Stimulated activated CD4-positive, alpha-beta T cell treated with anti-CD3 and anti-CD28 coated beads, TNF-alpha, amount 100 ng/mL, for 4 hours (primary cell): ENCODE measurements around the gene PRPF40A.
A peak's percentile ranks its signal among the peaks of the same experiment; 100 is the strongest.

Experiments used
- DNase-seq, 3 experiments: peaks; one replicate each; pipeline ENCODE4 v3.0.0-alpha.2; 2020; ENCODE audit warnings: low read depth in 3 of 3

The PRPF40A gene

GRCh38 chr2:152718076-152718908, 1.0 kb upstream of the PRPF40A start, which contains the start of gene ARL6IP6:
Gene ARL6IP6 (plus strand): TSS chr2:152718620. CDS start chr2:152718625, 5 bp downstream.
- peak; percentile 86 to 91 (median 87) for DNase-seq

- no peak for DNase-seq
Observed at GRCh38 chr2:152716805-152717227, 445 bp downstream of the PRPF40A start.

- no peak for DNase-seq
Observed at GRCh38 chr2:152715854-152716428, 1.3 kb downstream of the PRPF40A start.

GRCh38 chr2:152715112-152715511, 2.1 kb downstream of the PRPF40A start:
- DNase-seq: no peak

GRCh38 chr2:152710713-152711112, 6.5 kb downstream of the PRPF40A start:
- no peak for DNase-seq

- DNase-seq: no peak
Observed at GRCh38 chr2:152708742-152709141, 8.5 kb downstream of the PRPF40A start.

GRCh38 chr2:152706477-152707021, 10.7 kb downstream of the PRPF40A start:
- no peak for DNase-seq

GRCh38 chr2:152701198-152701597, 16.1 kb downstream of the PRPF40A start:
- DNase-seq: no peak

- DNase-seq: no peak
Observed at GRCh38 chr2:152696476-152696875, 20.8 kb downstream of the PRPF40A start.

GRCh38 chr2:152695763-152696162, 21.5 kb downstream of the PRPF40A start:
- no peak for DNase-seq

- peak in 2 of 3 experiments; percentile 11 to 21 for DNase-seq
Observed at GRCh38 chr2:152694161-152694661, 23.1 kb downstream of the PRPF40A start.

- no peak for DNase-seq
Observed at GRCh38 chr2:152693033-152693432, 24.2 kb downstream of the PRPF40A start.

GRCh38 chr2:152686321-152686720, 30.9 kb downstream of the PRPF40A start:
- no peak for DNase-seq

- no peak for DNase-seq
Observed at GRCh38 chr2:152683400-152683799, 33.9 kb downstream of the PRPF40A start.

GRCh38 chr2:152682663-152683062, 34.6 kb downstream of the PRPF40A start:
- DNase-seq: no peak

- DNase-seq: no peak
Observed at GRCh38 chr2:152678808-152679207, 38.5 kb downstream of the PRPF40A start.

- DNase-seq: no peak
Observed at GRCh38 chr2:152676461-152676860, 40.8 kb downstream of the PRPF40A start.

GRCh38 chr2:152674334-152674733, 42.9 kb downstream of the PRPF40A start:
- DNase-seq: no peak

GRCh38 chr2:152664725-152665124, 52.5 kb downstream of the PRPF40A start:
- no peak for DNase-seq

- no peak for DNase-seq
Observed at GRCh38 chr2:152661076-152661475, 56.2 kb downstream of the PRPF40A start.

GRCh38 chr2:152658221-152658620, 59.0 kb downstream of the PRPF40A start:
- no peak for DNase-seq

- DNase-seq: no peak
Observed at GRCh38 chr2:152657043-152657442, 60.2 kb downstream of the PRPF40A start.

GRCh38 chr2:152655880-152656279, 61.4 kb downstream of the PRPF40A start:
- no peak for DNase-seq
